ENCODE results near the gene MZT2B. TPM values are rescaled to one million over a fixed set of nuclear protein-coding genes. Genes with fewer than 3 reads are reported as not detected.
"Not testable (repeated sequence)": the region's sequence is repeated elsewhere in the genome, so short reads cannot be mapped to it uniquely, and the experiment has no call there.

Gene MZT2B
- total and polyA plus RNA-seq, 9 of the 15 experiments (the other 6 are each of a cell fraction or from before 2014, with no cell fraction given) = 5.1 to 435 (median 102) TPM

- Histone ChIP-seq H3K9me3 (replicated peaks; ENCODE audit: control insufficient read depth, insufficient read depth, low read depth, low read length) (no peaks in the 10 kb centered on the region), H3K4me3 (no peak overlapping the region), H3K9me1 (ENCODE audit: control insufficient read depth, insufficient read depth, low read length) (no peaks in the 10 kb centered on the region), H4K20me1 (replicated peaks; ENCODE audit: control insufficient read depth, insufficient read depth, low read length) (no peaks in the 10 kb centered on the region), H2AFZ (ENCODE audit: low read depth, low read length) (no peak overlapping the region), H3K27me3 (ENCODE audit: control insufficient read depth in 2 of 2, insufficient read depth in 2 of 2, low read length in 2 of 2) (no peaks in the 10 kb centered on the region), H3K4me2 (ENCODE audit: insufficient read depth, low read length) (no peak overlapping the region), H3K36me3 (ENCODE audit: control insufficient read depth, insufficient read depth, low read length) (peaks cover 69% of the 10 kb centered on the region), H3K4me1 (replicated peaks in 1 of 2; ENCODE audit: control insufficient read depth in 2 of 2, insufficient read depth in 2 of 2, low read length in 2 of 2) (peaks cover 0 to 23% of the 10 kb centered on the region in 2 experiments; a peak in 2 of 5 replicates), H3K9ac (ENCODE audit: insufficient read depth in 1 of 2, low read depth in 2 of 2, low read length in 2 of 2) (no peak overlapping the region), H3K79me2 (ENCODE audit: control insufficient read depth, insufficient read depth, low read length) (no peaks in the 10 kb centered on the region), H3K27ac (ENCODE audit: extremely low read depth, low read depth, low read length) (no peak overlapping the region)
- DNase-seq (ENCODE audit: extremely low read depth in 1 of 4, low spot score in 3 of 4) (no peak), FAIRE-seq (no peak), ATAC-seq (no peak)
- in situ Hi-C loops (cut with MboI) (no loop called here), intact Hi-C loops (cut with micrococcal nuclease) (no loop called here)
- 97% methylated on average over 8 of the region's 8 CpGs for WGBS (ENCODE audit: insufficient coverage, low coverage, missing lambda C conversion rate)
- no TSS peak for BruUV-seq (replicated peaks)
- ChIA-PET CTCF (ENCODE audit: low intra/inter-chr PET ratio) (no interaction called here), POLR2A (no interaction called here)
- no peak for TF ChIP-seq SIX5 (IDR thresholded peaks at IDR 0.05; ENCODE audit: borderline replicate concordance in 1 of 2, insufficient read depth in 1 of 2, low read depth in 1 of 2, low read length in 2 of 2)
- no peak for TF ChIP-seq ZBTB43 (CRISPR knock-in tag; IDR thresholded peaks at IDR 0.05)
- TF ChIP-seq ZNF644 (tag; IDR thresholded peaks at IDR 0.05; ENCODE audit: low read depth) = no peak
- TF ChIP-seq RBM25 (IDR thresholded peaks at IDR 0.05; ENCODE audit: low read depth, low read length, severe bottlenecking) = peak; percentile 29
- TF ChIP-seq ZNF121 (CRISPR knock-in tag; conservative IDR thresholded peaks at IDR 0.05) = peak; percentile 75
- TF ChIP-seq ZBTB49 (CRISPR knock-in tag; IDR thresholded peaks at IDR 0.05; ENCODE audit: borderline replicate concordance) = no peak
- TF ChIP-seq CTCF (IDR thresholded peaks at IDR 0.05 in 2 of 3, conservative IDR thresholded peaks at IDR 0.05 in 1 of 3; ENCODE audit: insufficient read depth in 2 of 3, low read depth in 1 of 3, low read length in 3 of 3) = no peak
Observed at GRCh38 chr2:130165293-130166016, 16.6 kb upstream of the MZT2B start.

GRCh38 chr2:130166611-130167010 lies 15.5 kb upstream of the MZT2B start:
- 74% methylated on average over 3 of the region's 3 CpGs for WGBS (ENCODE audit: insufficient coverage, low coverage, missing lambda C conversion rate)
- H3K9ac ChIP-seq (ENCODE audit: insufficient read depth in 1 of 2, low read depth in 2 of 2, low read length in 2 of 2); H3K27me3 ChIP-seq (ENCODE audit: control insufficient read depth in 2 of 2, insufficient read depth in 2 of 2, low read length in 2 of 2); H2AFZ ChIP-seq (ENCODE audit: low read depth, low read length); DNase-seq (ENCODE audit: extremely low read depth in 1 of 4, low spot score in 3 of 4); H3K27ac ChIP-seq (ENCODE audit: extremely low read depth, low read depth, low read length); H3K9me3 ChIP-seq (replicated peaks; ENCODE audit: control insufficient read depth, insufficient read depth, low read depth, low read length); POLR2A ChIA-PET; FAIRE-seq; BruUV-seq (replicated peaks); H3K79me2 ChIP-seq (ENCODE audit: control insufficient read depth, insufficient read depth, low read length); H3K4me2 ChIP-seq (ENCODE audit: insufficient read depth, low read length); H3K9me1 ChIP-seq (ENCODE audit: control insufficient read depth, insufficient read depth, low read length); intact Hi-C loops (cut with micrococcal nuclease); ATAC-seq; H3K4me3 ChIP-seq; in situ Hi-C loops (cut with MboI); CTCF ChIA-PET (ENCODE audit: low intra/inter-chr PET ratio); H4K20me1 ChIP-seq (replicated peaks; ENCODE audit: control insufficient read depth, insufficient read depth, low read length): not testable (repeated sequence)
- Histone ChIP-seq H3K4me1 (replicated peaks in 1 of 2; ENCODE audit: control insufficient read depth in 2 of 2, insufficient read depth in 2 of 2, low read length in 2 of 2) (peaks cover 0 to 12% of the 10 kb centered on the region in 2 experiments; a peak in 2 of 5 replicates), H3K36me3 (ENCODE audit: control insufficient read depth, insufficient read depth, low read length) (peaks cover 77% of the 10 kb centered on the region)

Data from K562 (cell line).